HFF-Myc (cell line): Measurements from ENCODE around the gene PTGDS.

Source experiments
- DNase-seq: peaks from one replicate; pipeline ENCODE4 v3.0.0-alpha.2; 2011; ENCODE audit warnings: low read depth; ENCODE audit errors: extremely low read depth
- H3K4me3 ChIP-seq: replicated peaks from 2 replicates; pipeline ENCODE4 v1.5.1; 2011; ENCODE audit warnings: low read depth, mild to moderate bottlenecking, control low read depth, low read length
- TF ChIP-seq, protein P1 (sequence below): IDR thresholded peaks from 2 replicates; pipeline ENCODE4 v1.5.1; 2012; ENCODE audit warnings: mild to moderate bottlenecking, low read depth, low read length, control low read depth; ENCODE audit errors: missing control alignments

PTGDS gene

DNA sequence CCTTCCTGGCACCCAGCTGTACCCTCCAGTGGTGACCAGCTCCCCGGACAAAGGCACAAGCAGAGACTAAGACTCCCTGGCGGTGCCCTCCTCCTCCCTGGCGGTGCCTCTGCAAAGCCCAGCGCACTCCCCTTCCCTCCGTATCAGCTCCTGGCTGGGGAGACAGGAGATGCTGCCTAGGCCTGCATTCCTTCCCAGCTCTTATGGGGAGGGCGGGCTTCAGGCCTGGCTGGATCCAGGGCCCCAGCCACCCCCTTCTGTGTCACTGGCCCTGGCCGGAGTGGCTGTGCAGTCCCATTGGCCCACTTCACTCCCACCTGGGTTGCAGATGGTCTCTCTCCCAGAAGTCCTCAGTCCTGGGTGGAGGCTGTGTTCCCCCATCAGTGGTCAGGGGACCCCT, 18.8 kb upstream of the PTGDS start:
- DNase-seq: no peak

GRCh38 chr9:136958898-136959850, 18.1 kb upstream of the PTGDS start:
- no peak for DNase-seq
- no peak overlapping the region for H3K4me3 ChIP-seq
- TF ChIP-seq, protein P1, sequence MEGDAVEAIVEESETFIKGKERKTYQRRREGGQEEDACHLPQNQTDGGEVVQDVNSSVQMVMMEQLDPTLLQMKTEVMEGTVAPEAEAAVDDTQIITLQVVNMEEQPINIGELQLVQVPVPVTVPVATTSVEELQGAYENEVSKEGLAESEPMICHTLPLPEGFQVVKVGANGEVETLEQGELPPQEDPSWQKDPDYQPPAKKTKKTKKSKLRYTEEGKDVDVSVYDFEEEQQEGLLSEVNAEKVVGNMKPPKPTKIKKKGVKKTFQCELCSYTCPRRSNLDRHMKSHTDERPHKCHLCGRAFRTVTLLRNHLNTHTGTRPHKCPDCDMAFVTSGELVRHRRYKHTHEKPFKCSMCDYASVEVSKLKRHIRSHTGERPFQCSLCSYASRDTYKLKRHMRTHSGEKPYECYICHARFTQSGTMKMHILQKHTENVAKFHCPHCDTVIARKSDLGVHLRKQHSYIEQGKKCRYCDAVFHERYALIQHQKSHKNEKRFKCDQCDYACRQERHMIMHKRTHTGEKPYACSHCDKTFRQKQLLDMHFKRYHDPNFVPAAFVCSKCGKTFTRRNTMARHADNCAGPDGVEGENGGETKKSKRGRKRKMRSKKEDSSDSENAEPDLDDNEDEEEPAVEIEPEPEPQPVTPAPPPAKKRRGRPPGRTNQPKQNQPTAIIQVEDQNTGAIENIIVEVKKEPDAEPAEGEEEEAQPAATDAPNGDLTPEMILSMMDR: no peak

More for the DNA sequence above, 18.8 kb upstream of the PTGDS start:
- no peak overlapping the region for H3K4me3 ChIP-seq
- TF ChIP-seq, protein P1: no peak

- no peak for DNase-seq
- TF ChIP-seq, protein P1: no peak
- H3K4me3 ChIP-seq: no peak overlapping the region
Measured at GRCh38 chr9:136960212-136960937, 16.9 kb upstream of the PTGDS start.

DNA sequence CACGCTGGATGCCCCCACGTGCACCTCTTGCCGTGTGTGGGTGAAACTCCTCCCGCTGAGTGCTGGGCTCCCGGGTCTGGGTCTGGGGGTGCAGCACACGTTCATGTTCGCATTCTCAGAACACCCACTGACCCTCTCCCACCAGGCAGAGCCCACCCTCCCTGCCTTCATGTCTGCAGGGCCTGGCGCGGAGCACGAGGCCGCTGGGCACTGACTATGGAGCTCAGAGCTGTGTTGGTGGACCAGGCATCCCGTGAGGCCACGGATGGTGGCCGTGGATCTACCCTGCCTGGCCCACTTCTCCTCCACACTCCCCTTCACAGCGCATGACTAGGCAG, 16.4 kb upstream of the PTGDS start:
- TF ChIP-seq, protein P1: no peak
- no peak overlapping the region for H3K4me3 ChIP-seq
- no peak for DNase-seq

DNA sequence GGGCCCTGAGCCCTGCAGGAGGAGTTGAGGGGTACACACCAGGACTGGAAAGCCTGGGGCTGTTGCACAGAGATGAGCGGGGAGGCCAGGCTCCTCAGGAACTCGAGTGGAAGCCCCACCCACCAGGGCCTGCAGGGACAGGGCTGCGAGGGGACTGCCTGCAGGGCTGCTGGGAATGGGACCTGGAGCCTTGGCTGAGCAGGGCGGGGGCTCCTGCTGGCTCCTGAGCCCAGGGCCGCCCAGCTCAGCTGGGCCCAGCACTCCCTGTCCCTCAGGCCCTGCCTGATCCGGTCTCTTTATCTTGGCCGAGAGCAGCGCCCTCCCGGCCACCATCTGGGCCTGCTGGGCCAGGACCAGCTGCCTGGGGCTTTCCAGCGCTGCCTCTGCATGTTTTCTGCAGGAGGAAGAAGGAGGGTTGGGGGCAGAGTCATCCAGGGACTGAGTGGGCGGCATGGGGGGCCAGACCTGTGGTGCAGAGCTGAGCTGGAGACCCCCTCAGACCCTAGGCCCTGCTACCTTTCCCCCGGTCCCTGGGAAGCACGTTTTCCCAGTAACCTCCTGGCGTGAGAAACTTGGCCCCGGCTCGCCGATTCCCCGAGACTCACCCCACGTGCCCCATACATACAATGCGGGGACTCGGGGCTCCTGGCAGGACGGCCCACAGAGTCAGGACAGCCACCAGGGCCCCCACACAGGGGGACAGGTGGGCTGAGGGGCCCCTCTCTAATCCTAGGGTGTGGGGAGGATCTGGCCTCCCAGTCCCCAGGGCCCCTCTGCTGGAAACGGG, 15.8 kb upstream of the PTGDS start:
- no peak overlapping the region for H3K4me3 ChIP-seq
- TF ChIP-seq, protein P1: no peak
- no peak for DNase-seq

GRCh38 chr9:136962163-136962562, 15.1 kb upstream of the PTGDS start:
- TF ChIP-seq, protein P1: no peak

More at GRCh38 chr9:136962163-136962562, 15.1 kb upstream of the PTGDS start:
- DNase-seq: no peak
- H3K4me3 ChIP-seq: no peak overlapping the region
